Stimulated activated CD4-positive, alpha-beta T cell treated with anti-CD3 and anti-CD28 coated beads, Interleukin-1b, Interleukin-23, amount 100 ng/mL, for 24 hours (primary cell): ENCODE measurements around the gene EEF1AKMT3.

Experiments used
- DNase-seq, 4 experiments: peaks; one replicate each; pipeline ENCODE4 v3.0.0-alpha.2; 2020; ENCODE audit warnings: low read depth in 4 of 4, low spot score in 1 of 4

The EEF1AKMT3 gene

DNA sequence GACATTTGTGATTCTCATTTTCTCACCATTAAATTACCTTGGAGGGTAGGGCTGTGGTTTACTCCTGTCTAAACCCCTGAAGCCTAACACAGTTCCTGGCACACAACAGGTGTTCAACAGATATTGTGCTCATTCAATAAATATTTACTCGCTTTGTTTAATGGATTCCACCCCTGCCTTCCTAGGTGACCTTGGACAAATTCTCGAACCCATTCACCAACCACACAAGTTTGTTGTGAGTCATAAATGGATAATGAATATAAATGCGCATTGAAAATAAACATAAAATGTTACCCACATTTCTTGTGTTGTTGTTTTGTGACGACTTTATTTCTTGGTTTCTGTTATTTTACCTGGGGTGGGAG is 9.8 kb downstream of the EEF1AKMT3 start:
- no peak for DNase-seq

- DNase-seq, result peak; percentile 95 to 100 (median 96)
Measured at GRCh38 chr12:57782608-57783465, 10.4 kb downstream of the EEF1AKMT3 start, which contains the start of gene TSFM. Gene TSFM (plus strand): TSS chr12:57782787. CDS start chr12:57782802, 15 bp downstream.

- DNase-seq, result no peak
Measured at GRCh38 chr12:57783466-57783801, 11.0 kb downstream of the EEF1AKMT3 start.

DNA sequence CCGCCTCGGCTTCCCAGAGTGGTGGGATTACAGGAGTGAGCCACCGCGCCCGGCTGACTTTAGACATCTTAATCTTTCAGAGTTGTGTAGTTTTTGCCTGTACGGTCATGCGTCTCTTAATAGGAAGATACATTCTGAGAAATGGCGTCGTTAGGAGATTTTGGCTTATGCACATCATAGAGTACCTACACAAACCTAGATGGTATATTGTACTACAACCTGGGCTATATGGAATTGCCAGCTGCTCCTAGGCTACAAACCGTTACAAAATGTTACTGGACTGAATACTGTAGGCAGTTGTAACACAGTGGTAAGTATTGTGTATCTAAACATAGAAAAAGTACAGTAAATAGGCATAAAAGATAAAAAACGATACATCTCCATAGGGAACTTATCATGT is 11.4 kb downstream of the EEF1AKMT3 start:
- DNase-seq, result no peak

- no peak for DNase-seq
Measured at GRCh38 chr12:57793920-57794319, 21.5 kb downstream of the EEF1AKMT3 start.

GRCh38 chr12:57795354-57795753 is 22.9 kb downstream of the EEF1AKMT3 start:
- no peak for DNase-seq

DNA sequence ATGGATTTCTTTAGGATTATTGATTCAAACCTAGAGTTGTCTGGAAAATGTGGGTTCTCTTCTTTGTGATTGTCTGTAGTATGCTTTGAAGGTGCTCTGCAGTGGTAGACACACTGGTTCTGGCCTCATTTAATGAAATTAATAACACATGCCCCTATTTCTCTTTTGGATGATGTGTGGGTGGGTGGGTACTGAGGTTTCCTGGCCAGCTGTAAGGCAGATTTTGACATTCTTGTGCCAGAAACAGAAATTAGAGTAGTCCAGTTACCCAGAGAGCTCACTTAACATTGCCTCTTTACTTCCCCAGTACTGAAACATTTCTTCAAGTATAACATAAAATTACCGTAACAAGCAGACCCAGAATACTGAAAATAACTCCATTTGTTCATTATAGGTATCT is 24.6 kb downstream of the EEF1AKMT3 start:
- DNase-seq, result no peak

GRCh38 chr12:57797933-57798332 is 25.5 kb downstream of the EEF1AKMT3 start:
- no peak for DNase-seq

DNA sequence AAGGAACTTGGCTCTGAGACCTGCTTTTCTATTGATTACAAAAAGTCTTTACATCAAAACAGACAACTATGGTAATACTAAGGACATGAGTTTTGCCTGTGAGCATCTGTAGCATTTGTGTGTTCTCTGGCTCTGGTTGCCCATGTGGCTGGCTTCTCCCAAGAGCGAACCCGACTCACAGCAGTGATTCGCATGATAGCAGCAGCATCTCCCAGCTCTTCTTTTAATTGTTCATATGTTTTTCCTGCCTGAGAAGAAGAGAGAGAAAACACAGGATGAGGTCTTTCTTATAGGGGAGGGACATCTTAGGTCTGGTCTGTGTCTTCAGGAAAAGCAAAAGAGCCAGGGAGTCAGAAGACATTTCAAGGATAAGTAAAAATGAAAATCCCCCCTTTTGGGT is 28.6 kb downstream of the EEF1AKMT3 start:
- no peak for DNase-seq

DNA sequence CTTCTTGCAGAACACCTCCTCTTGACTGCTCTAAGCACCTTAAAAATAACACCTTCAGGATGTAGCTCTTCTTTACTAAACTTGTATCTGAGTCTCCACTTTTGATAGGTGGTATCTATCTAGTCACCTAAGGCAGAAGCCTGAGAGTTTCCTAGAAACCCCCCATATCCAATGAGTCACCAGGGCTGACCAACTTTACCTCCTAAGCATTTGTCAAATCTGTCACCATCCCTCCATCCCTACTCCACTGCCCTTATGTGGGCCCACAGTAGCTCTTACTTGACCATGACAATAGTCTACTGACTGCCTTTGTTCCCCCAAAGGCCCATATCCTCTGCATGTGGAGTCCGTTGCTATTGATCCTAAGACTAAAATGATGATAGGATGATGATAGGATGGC is 30.2 kb downstream of the EEF1AKMT3 start:
- DNase-seq, result no peak

- DNase-seq, result peak in 1 of 4 experiments; percentile 14
Measured at GRCh38 chr12:57803319-57803893, 31.0 kb downstream of the EEF1AKMT3 start.

- no peak for DNase-seq
Measured at GRCh38 chr12:57806677-57807076, 34.3 kb downstream of the EEF1AKMT3 start.

- DNase-seq, result no peak
Measured at GRCh38 chr12:57807285-57807684, 34.9 kb downstream of the EEF1AKMT3 start.

DNA sequence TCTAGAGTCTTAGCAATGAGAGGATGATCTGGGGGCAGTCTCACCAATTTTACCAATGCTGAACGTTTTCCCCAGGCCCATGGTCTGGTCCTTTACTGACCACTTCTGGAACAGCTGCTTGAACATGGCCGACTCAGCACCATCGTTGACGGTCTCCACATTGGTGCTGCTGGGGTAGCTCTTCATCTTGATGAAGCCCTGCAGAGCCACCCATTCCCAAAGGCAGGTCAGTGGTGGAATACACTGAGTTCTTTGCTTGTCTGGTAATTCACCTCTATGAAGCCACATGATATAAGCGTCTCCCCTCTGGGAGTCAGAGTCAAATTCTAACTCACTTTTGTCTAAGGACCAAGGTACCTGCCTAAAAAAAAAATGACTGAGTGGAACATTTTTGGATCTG is 35.9 kb downstream of the EEF1AKMT3 start:
- no peak for DNase-seq

DNA sequence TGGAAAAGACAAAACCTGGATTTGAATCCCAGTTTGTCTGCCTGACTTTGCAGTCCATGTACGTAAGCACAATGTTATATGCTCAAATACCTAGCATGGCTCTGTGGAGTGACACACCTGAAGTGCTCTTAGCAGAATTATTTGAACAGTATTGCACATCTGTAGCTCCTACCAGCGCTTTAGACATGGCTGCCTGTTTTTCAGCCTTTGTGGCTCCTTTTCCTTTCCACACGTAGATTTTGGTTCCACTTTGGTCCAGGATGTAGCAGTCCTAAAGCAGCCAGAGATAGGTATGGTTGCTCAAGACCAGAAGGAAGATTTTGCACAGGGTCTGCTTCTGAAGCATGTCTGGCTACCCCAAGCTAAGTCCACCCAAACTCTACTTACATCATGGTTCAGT is 37.0 kb downstream of the EEF1AKMT3 start:
- DNase-seq, result no peak

DNA sequence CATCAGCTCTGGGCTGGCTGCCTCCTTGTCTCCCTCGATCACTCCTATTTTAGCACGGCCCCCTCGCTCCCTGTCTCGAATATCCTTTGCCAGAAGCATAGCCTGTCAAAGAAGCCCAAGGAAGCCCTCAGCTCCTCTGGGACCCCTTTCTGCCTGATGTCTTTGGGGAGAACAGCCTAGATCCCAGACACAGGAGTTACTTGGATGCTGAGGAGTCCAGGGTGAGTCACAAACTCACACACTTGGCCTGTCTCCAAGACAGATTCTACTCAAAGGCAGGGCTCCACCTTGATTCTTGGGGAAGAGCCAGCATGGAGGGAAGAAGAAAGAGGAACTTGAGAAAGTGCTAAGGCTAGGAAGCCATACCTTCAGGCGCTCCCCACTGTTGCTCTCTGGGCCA is 38.0 kb downstream of the EEF1AKMT3 start:
- no peak for DNase-seq

GRCh38 chr12:57811028-57811755 is 38.8 kb downstream of the EEF1AKMT3 start:
- no peak for DNase-seq

- DNase-seq, result no peak
Measured at GRCh38 chr12:57813111-57813970, 40.9 kb downstream of the EEF1AKMT3 start.

GRCh38 chr12:57813971-57814772 is 41.8 kb downstream of the EEF1AKMT3 start:
- no peak for DNase-seq
